Colonic mucosa (tissue), 4 donors: ENCODE results near the gene NDRG4. TPM values are rescaled to one million over a fixed set of nuclear protein-coding genes. Genes with fewer than 3 reads are reported as not detected.

Experiments
- DNase-seq: peaks from one replicate; pipeline ENCODE4 v3.0.0-alpha.2; 2020
- H3K27ac ChIP-seq: fragments of 200-600 bp; one replicate; pipeline ENCODE4 v1.8.0; 2021
- H3K27me3 ChIP-seq: fragments of 200-600 bp; one replicate; pipeline ENCODE4 v1.8.0; 2021
- H3K36me3 ChIP-seq: fragments of 200-600 bp; one replicate; pipeline ENCODE4 v1.8.0; 2021
- H3K4me1 ChIP-seq: fragments of 200-600 bp; one replicate; pipeline ENCODE4 v1.8.0; 2021; ENCODE audit warnings: mild to moderate bottlenecking
- H3K4me3 ChIP-seq: fragments of 200-600 bp; one replicate; pipeline ENCODE4 v1.8.0; 2021
- H3K9ac ChIP-seq, 2 donors: one replicate each; pipeline ENCODE4 v1.7.0; 2013; ENCODE audit warnings: control low read depth in 2 of 2, low read depth in 2 of 2, low read length in 2 of 2
- H3K9me3 ChIP-seq: fragments of 200-600 bp; one replicate; pipeline ENCODE4 v1.8.0; 2021
- intact Hi-C: fragments of 100-400 bp; cut with DNase I; formaldehyde crosslinking; loops from one replicate; pipeline ENCODE4 v1.14.1; 2022
- total RNA-seq, 2 donors: library from RNA; stranded (reverse); fragmentation: NEBNext Ultra II Directional in 1 of 2; extraction: Animal tissue kit (Norgen Biotek cat#: 25700) in 1 of 2; gene quantifications; one replicate each; pipeline ENCODE4 v1.2.1, GENCODE V29; 2021
- TF ChIP-seq, protein P1 (sequence below): fragments of 200-600 bp; IDR thresholded peaks from one replicate; pipeline ENCODE4 v1.8.0; 2022; ENCODE audit warnings: antibody characterized with exemption, mild to moderate bottlenecking
- donor health status: healthy.
- donor health status: DM: no; HTN: no; CAD: no.
- donor health status: DM: no; HTN: no; CAD: no.

NDRG4 gene
- total RNA-seq, 2 donors from 2014 or later: 3.0 to 9.8 TPM

DNA sequence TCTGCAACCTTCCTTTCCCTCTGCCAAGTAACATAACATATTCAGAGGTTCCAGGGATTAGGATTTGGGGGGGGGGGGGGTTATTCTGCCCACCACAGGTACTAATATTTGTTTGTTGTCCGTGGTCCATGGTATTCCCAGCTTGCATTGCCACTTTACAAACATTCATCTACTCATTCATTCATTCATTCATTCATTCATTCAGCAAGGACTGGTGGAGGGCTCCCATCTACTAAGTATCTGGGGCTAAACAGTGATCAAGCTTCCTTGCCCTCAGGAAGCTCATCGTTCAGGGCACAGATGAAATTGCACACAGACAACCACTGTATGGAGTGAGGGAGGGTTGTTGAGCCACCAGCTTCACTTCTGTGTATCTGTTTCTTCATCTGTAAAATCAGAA lies 45.8 kb upstream of the NDRG4 start:
- Histone ChIP-seq H3K4me3 (no peak overlapping the region), H3K27ac (no peak overlapping the region), H3K9ac (no peak overlapping the region), H3K9me3 (no peaks in the 10 kb centered on the region), H3K4me1 (no peaks in the 10 kb centered on the region), H3K27me3 (no peaks in the 10 kb centered on the region), H3K36me3 (no peaks in the 10 kb centered on the region)
- TF ChIP-seq, protein P1, sequence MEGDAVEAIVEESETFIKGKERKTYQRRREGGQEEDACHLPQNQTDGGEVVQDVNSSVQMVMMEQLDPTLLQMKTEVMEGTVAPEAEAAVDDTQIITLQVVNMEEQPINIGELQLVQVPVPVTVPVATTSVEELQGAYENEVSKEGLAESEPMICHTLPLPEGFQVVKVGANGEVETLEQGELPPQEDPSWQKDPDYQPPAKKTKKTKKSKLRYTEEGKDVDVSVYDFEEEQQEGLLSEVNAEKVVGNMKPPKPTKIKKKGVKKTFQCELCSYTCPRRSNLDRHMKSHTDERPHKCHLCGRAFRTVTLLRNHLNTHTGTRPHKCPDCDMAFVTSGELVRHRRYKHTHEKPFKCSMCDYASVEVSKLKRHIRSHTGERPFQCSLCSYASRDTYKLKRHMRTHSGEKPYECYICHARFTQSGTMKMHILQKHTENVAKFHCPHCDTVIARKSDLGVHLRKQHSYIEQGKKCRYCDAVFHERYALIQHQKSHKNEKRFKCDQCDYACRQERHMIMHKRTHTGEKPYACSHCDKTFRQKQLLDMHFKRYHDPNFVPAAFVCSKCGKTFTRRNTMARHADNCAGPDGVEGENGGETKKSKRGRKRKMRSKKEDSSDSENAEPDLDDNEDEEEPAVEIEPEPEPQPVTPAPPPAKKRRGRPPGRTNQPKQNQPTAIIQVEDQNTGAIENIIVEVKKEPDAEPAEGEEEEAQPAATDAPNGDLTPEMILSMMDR: no peak
- DNase-seq: no peak
- intact Hi-C loops: no loop called here

DNA sequence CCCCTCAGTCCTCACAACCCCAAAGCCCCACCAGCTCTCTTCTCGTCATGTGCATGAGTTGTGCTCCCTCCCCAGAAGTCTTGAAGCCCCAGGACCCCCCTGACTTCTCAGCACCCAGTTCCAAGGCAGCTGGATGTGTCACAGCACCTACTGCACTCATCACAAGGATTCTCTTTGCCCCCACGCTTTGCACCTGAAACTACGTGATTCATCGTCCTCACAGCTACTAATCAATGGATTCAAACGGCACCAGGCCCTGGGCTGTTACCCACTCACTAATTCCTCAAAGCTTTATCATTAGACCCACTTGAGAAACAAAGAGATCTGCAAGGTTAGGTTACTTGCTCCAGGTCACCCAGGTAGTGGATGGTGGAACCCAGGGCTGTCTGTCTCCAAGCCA lies 45.1 kb upstream of the NDRG4 start:
- intact Hi-C loops: no loop called here
- Histone ChIP-seq H3K9me3 (no peaks in the 10 kb centered on the region), H3K27me3 (no peaks in the 10 kb centered on the region)

DNA sequence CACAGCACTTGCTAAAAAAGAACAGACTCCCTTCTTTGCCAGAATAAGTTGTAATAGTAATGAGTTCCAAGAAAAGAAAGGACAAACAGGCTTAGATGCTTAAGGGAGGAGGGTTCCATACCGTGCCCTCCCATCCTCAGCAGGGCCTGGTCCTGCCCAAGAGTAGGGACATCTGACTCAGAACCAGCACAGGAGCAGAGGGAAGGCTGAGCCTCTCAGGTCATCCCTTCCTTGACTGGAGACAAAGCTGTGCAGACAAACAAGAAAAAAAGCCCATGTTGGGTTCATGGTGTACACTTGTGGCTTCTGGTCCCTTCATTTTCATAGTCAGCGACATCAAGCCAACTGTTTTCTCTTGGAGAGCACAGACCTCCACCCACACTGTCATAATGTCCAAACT lies 44.2 kb upstream of the NDRG4 start:
- TF ChIP-seq, protein P1: no peak
- H3K9me3 ChIP-seq: no peaks in the 10 kb centered on the region
- no peak for DNase-seq
- no peaks in the 10 kb centered on the region for H3K4me1 ChIP-seq
- H3K4me3 ChIP-seq: no peak overlapping the region
- H3K9ac ChIP-seq: no peak overlapping the region
- intact Hi-C loops: no loop called here
- H3K36me3 ChIP-seq: no peaks in the 10 kb centered on the region
- H3K27ac ChIP-seq: no peak overlapping the region
- no peaks in the 10 kb centered on the region for H3K27me3 ChIP-seq

More for the DNA sequence above, 45.1 kb upstream of the NDRG4 start:
- Histone ChIP-seq H3K36me3 (no peaks in the 10 kb centered on the region), H3K27ac (no peak overlapping the region), H3K4me1 (no peaks in the 10 kb centered on the region), H3K9ac (no peak overlapping the region), H3K4me3 (no peak overlapping the region)
- DNase-seq: no peak
- TF ChIP-seq, protein P1: no peak

DNA sequence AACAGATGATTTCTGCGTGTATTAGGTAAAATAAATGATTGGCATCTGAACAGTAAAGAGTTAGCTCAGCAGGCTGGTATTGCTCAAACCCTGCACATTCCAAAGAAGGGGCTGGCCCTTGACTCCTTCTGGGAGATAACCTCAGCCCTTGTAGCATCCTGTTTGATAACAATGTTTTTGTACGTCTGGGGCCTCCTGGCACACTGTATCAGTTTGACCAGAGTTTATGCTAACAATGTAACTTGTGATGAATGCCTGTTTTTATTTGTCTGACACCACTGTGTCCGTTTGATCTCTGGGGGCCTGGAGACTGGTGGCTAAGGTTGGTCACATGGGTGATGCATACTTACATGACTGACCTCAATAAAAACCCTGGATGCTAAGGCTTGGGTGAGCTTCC lies 43.8 kb upstream of the NDRG4 start:
- Histone ChIP-seq H3K9ac (no peak overlapping the region), H3K27ac (no peak overlapping the region), H3K36me3 (no peaks in the 10 kb centered on the region), H3K9me3 (no peaks in the 10 kb centered on the region), H3K4me1 (no peaks in the 10 kb centered on the region), H3K4me3 (no peak overlapping the region), H3K27me3 (no peaks in the 10 kb centered on the region)
- DNase-seq: no peak
- TF ChIP-seq, protein P1: no peak
- intact Hi-C loops: no loop called here

DNA sequence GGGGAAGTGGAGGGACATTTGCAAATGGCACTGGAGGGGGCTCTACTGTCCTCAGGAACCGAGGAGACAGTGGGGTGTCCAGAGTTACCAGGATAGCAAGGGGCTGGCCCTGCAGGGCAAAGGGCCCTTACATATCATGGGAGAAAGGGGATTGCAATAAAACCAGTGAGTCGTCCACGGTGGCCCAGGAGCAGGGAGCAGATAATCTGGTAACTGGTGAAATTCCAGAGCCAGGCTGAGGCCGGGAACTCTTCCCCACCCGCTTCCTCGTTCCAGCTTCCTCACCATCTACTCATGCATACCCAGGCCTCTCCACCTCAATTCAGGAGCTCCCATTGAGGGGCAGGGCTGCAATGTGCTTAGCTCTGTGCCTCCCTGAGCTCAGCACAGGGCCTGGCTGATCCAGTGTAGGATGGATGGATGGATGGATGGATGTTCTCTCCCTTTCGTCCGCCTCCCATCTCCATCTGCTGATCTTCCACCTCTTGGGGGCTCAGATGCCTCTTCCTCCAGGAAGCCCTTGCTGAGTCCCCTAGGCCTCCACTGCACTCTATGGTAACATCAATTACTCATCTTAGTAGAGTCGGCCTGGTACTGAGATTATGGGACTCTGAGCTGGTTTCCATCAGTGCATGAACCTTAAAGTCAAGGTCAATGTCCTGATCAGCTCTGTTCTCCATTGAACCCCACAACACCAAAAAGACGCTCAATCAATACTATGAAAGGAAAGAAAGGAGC lies 41.2 kb upstream of the NDRG4 start:
- H3K9ac ChIP-seq: no peak overlapping the region
- TF ChIP-seq, protein P1: no peak
- no peaks in the 10 kb centered on the region for H3K4me1 ChIP-seq
- no peak for DNase-seq
- intact Hi-C loops: no loop called here
- peaks cover 17% of the 10 kb centered on the region for H3K27me3 ChIP-seq
- H3K4me3 ChIP-seq: no peak overlapping the region
- no peaks in the 10 kb centered on the region for H3K9me3 ChIP-seq
- H3K36me3 ChIP-seq: no peaks in the 10 kb centered on the region
- H3K27ac ChIP-seq: no peak overlapping the region
